Hepatocyte (in vitro differentiated cells): ENCODE results near the gene ITGA5.

Experiments
- CTCF ChIP-seq: fragments of 200-600 bp; sonication (generic); IDR thresholded peaks from 2 replicates; pipeline ENCODE4 v1.5.1; 2016; ENCODE audit warnings: antibody characterized with exemption, mild to moderate bottlenecking; ENCODE audit not compliant: poor library complexity
- EZH2 ChIP-seq: fragments of 200-600 bp; sonication (generic); IDR thresholded peaks from 2 replicates; pipeline ENCODE4 v1.6.1; 2016; ENCODE audit warnings: antibody characterized with exemption, mild to moderate bottlenecking, borderline replicate concordance
- EZH2phosphoT487 ChIP-seq: fragments of 200-600 bp; sonication (generic); IDR thresholded peaks from one replicate; pipeline ENCODE4 v1.6.1; 2018; ENCODE audit warnings: antibody characterized with exemption, mild to moderate bottlenecking, low read depth, moderate library complexity; ENCODE audit not compliant: unreplicated experiment, severe bottlenecking

- no peak for TF ChIP-seq EZH2
- TF ChIP-seq CTCF = no peak
- no peak for TF ChIP-seq EZH2phosphoT487
Observed at GRCh38 chr12:54386403-54387113, 32.5 kb downstream of the ITGA5 start.
